ENCODE measurements around the gene EDAR. TPM values are rescaled to one million over a fixed set of nuclear protein-coding genes. Genes with fewer than 3 reads are reported as not detected.

EDAR gene
- polyA plus RNA-seq, 1 experiment = not detected

DNA sequence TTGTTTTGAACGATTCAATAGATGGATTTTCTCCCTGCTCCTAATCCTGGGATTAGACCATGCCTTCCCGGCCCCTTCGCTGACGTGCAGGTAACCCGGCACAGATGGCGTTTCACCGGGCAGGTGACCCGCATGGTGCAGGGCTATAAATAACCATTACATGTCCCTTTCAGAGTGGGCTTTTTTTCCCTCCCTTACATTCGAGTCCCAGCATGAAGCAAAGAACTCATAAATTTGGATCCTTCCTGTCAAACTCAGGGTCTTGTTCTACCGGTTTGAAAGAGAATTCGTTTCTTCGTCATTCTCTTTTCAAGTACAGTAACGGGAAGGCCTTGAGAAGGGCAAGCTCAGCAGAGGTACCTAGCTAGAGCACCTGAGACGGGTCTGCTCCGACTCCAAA lies 46.1 kb downstream of the EDAR start:
- Histone ChIP-seq H3K4me3 (ENCODE audit: low read depth, low read length) (no peak overlapping the region), H3K36me3 (ENCODE audit: control insufficient read depth, insufficient read depth, low read length) (no peaks in the 10 kb centered on the region), H3K27me3 (ENCODE audit: control insufficient read depth, insufficient read depth, low read length) (peaks cover 5% of the 10 kb centered on the region)
- ChIA-PET POLR2A (no interaction called here), CTCF (no interaction called here)
- DNase-seq (ENCODE audit: low read depth) = no peak
- TF ChIP-seq, protein P1, sequence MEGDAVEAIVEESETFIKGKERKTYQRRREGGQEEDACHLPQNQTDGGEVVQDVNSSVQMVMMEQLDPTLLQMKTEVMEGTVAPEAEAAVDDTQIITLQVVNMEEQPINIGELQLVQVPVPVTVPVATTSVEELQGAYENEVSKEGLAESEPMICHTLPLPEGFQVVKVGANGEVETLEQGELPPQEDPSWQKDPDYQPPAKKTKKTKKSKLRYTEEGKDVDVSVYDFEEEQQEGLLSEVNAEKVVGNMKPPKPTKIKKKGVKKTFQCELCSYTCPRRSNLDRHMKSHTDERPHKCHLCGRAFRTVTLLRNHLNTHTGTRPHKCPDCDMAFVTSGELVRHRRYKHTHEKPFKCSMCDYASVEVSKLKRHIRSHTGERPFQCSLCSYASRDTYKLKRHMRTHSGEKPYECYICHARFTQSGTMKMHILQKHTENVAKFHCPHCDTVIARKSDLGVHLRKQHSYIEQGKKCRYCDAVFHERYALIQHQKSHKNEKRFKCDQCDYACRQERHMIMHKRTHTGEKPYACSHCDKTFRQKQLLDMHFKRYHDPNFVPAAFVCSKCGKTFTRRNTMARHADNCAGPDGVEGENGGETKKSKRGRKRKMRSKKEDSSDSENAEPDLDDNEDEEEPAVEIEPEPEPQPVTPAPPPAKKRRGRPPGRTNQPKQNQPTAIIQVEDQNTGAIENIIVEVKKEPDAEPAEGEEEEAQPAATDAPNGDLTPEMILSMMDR (IDR thresholded peaks at IDR 0.05; ENCODE audit: insufficient read depth, low read depth, low read length) = no peak

DNA sequence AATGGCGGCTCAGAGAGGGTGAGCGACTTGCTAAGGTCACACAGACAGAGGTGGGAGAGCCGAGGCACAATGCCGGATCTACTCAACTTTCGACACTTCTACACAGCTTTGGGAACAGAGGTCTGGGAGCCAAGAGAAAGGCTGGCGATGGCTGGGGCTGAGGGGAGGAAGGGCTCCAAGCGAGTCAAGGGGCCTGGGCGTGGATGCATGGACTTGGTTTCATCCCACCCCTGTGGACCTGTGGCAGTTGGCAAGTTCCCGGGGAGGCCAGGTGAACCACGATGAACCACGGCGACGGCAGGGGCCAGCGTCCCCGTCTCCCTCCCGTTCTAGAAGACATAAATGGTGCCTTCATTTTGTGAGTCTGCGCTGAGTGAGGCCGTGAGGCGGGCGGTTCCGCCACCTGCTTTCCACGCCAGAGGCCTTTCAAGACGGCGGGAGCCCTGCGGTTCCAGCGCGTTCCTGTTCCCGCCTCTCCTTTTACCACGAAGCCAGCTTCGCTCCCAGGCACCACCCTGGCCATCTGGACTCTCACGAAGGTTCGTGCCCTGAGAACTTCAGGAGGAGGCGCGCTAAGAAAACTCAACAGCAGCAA lies 46.7 kb downstream of the EDAR start:
- ChIA-PET POLR2A (no interaction called here), CTCF (no interaction called here)
- no peak for DNase-seq (ENCODE audit: low read depth)
- Histone ChIP-seq H3K27me3 (ENCODE audit: control insufficient read depth, insufficient read depth, low read length) (peaks cover 5% of the 10 kb centered on the region), H3K4me3 (ENCODE audit: low read depth, low read length) (no peak overlapping the region), H3K36me3 (ENCODE audit: control insufficient read depth, insufficient read depth, low read length) (no peaks in the 10 kb centered on the region)
- TF ChIP-seq, protein P1 (IDR thresholded peaks at IDR 0.05; ENCODE audit: insufficient read depth, low read depth, low read length) = no peak

DNA sequence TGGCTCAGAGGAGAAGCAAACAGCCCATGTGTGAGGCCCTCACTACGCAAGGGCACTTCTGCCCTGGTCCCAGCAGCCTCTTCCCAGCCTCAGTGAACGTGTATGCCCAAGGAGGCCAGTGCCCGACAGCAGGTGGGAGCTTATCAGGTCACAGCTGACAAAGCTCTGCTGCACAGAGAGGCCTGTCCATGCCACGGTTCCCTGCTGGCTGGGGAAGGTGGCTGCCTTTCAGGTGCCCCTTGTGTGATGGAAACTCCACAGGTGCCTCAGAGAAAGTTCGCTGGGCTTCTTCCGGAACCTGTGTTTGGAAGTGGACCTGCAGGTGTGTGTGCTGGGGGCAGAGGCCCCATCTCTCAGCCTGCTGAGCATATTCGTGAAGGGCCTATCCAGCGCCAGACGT lies 47.3 kb downstream of the EDAR start:
- no peaks in the 10 kb centered on the region for H3K36me3 ChIP-seq (ENCODE audit: control insufficient read depth, insufficient read depth, low read length)
- POLR2A ChIA-PET = no interaction called here
- TF ChIP-seq, protein P1 (IDR thresholded peaks at IDR 0.05; ENCODE audit: insufficient read depth, low read depth, low read length) = no peak
- no peak for DNase-seq (ENCODE audit: low read depth)
- CTCF ChIA-PET = no interaction called here
- no peak overlapping the region for H3K4me3 ChIP-seq (ENCODE audit: low read depth, low read length)
- H3K27me3 ChIP-seq (ENCODE audit: control insufficient read depth, insufficient read depth, low read length) = peaks cover 5% of the 10 kb centered on the region

DNA sequence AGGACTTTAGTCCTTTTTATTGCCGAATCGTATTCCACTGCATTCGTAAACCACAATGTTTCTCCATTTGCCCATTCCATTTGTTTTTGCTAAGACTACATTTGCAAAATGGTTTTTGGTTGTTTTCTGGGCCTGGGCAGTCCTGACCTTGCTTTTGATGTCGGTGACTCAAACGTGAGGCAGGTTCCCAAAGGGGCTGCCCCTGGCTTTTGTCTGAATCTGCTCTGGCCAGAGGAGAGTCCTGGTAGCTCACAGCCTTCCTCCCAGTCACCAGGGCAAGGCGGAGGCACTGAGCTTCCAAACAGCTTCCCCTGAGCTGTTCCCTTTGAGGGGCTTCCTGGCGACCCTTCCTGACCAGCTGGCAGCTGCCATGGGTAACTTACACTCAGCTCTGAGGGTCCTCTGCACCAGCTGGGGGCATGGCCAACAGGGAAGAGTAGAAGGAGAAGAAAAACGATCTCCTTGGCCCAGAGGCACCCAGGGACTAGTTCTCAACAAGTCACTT lies 47.8 kb downstream of the EDAR start:
- CTCF ChIA-PET = interaction anchor here (3.1 kb wide), 1 partner anchor 13 kb away, joined by 16 read pairs; no protein-coding TSS in a partner anchor
- Histone ChIP-seq H3K4me3 (ENCODE audit: low read depth, low read length) (no peak overlapping the region), H3K27me3 (ENCODE audit: control insufficient read depth, insufficient read depth, low read length) (peaks cover 5% of the 10 kb centered on the region), H3K36me3 (ENCODE audit: control insufficient read depth, insufficient read depth, low read length) (no peaks in the 10 kb centered on the region)
- no peak for DNase-seq (ENCODE audit: low read depth)
- TF ChIP-seq, protein P1 (IDR thresholded peaks at IDR 0.05; ENCODE audit: insufficient read depth, low read depth, low read length) = no peak
- POLR2A ChIA-PET = no interaction called here

DNA sequence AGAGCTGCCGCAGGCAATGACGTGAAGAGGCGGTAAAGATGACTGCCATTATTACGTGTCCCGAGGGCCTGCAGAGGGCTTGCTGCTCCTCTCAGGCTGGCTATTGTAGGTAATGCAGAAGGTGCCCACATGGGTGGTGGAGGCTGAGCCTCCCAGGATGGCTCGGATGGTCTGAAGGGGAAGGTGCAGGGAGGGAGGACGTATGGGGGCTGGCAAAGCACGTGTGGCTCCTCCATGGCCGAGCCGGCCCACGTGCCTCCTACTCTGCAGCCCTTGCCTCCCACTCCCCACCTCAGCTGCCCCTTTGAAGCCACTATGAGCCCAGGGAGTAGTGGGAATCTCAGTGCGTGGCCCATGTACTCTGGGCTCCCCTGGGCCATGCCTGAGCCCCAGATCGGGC lies 48.9 kb downstream of the EDAR start:
- DNase-seq (ENCODE audit: low read depth) = no peak
- POLR2A ChIA-PET = no interaction called here
- CTCF ChIA-PET = interaction anchor here (3.1 kb wide), 1 partner anchor 12 kb away, joined by 16 read pairs; no protein-coding TSS in a partner anchor
- no peaks in the 10 kb centered on the region for H3K36me3 ChIP-seq (ENCODE audit: control insufficient read depth, insufficient read depth, low read length)
- peaks cover 4% of the 10 kb centered on the region for H3K27me3 ChIP-seq (ENCODE audit: control insufficient read depth, insufficient read depth, low read length)
- TF ChIP-seq, protein P1 (IDR thresholded peaks at IDR 0.05; ENCODE audit: insufficient read depth, low read depth, low read length) = no peak
- no peak overlapping the region for H3K4me3 ChIP-seq (ENCODE audit: low read depth, low read length)

All from BJ (cell line).